ENCODE results near the gene TMEM131L. TPM values are rescaled to one million over a fixed set of nuclear protein-coding genes. Genes with fewer than 3 reads are reported as not detected.
A peak's percentile ranks its signal among the peaks of the same experiment; 100 is the strongest.
"Not testable (repeated sequence)": the region's sequence is repeated elsewhere in the genome, so short reads cannot be mapped to it uniquely, and the experiment has no call there.

Gene TMEM131L
- total RNA-seq, 2 experiments from 2014 or later = 45.8 to 45.9 TPM

GRCh38 chr4:153465615-153466080 lies 512 bp upstream of the TMEM131L start:
- ChIA-PET CTCF (interaction anchor here (0.8 to 2.7 kb wide), 20 partner anchors 13 to 178 kb away, joined by 3 to 13 read pairs (median 4); partner anchors contain the start of gene MND1), POLR2A (interaction anchor here (0.7 to 2.2 kb wide), 4 partner anchors 23 to 150 kb away, joined by 3 to 12 read pairs (median 4); no protein-coding TSS in a partner anchor)
- intact Hi-C loops (cut with DNase I, micrococcal nuclease) = loop anchor here (1.0 to 10.0 kb wide), 10 partner anchors 15 to 313 kb away; partner anchors contain the start of gene MND1 (in 1 of the 2)
- H3K27me3 Mint-ChIP-seq = no peaks in the 10 kb centered on the region
- peak overlapping the region; percentile 94 for H3K4me3 Mint-ChIP-seq
- H3K4me1 Mint-ChIP-seq = peaks cover 24% of the 10 kb centered on the region
- peak; percentile 63 for DNase-seq
- H3K9me3 Mint-ChIP-seq (ENCODE audit: low read depth) = no peaks in the 10 kb centered on the region
- peak overlapping the region; percentile 67 for H3K27ac Mint-ChIP-seq
- peaks cover 28% of the 10 kb centered on the region for H3K36me3 Mint-ChIP-seq (ENCODE audit: low read depth)
- ATAC-seq = peak; percentile 12

- Mint-ChIP-seq H3K36me3 (ENCODE audit: low read depth) (peaks cover 44% of the 10 kb centered on the region), H3K4me3 (peak overlapping the region; percentile 94), H3K27ac (peak overlapping the region; percentile 86), H3K4me1 (peaks cover 40% of the 10 kb centered on the region), H3K9me3 (ENCODE audit: low read depth) (peaks cover 2% of the 10 kb centered on the region), H3K27me3 (no peaks in the 10 kb centered on the region)
- intact Hi-C loops (cut with DNase I, micrococcal nuclease) = loop anchor here (1.0 to 10.0 kb wide), 9 partner anchors 21 to 314 kb away; partner anchors contain the start of gene MND1 (in 1 of the 2)
- peak; percentile 3 for ATAC-seq
- DNase-seq = peak; percentile 67
- ChIA-PET POLR2A (interaction anchor here (0.6 to 2.2 kb wide), 8 partner anchors 18 to 105 kb away, joined by 3 to 12 read pairs (median 3); no protein-coding TSS in a partner anchor), CTCF (interaction anchor here (0.6 to 2.7 kb wide), 22 partner anchors 13 to 122 kb away, joined by 3 to 13 read pairs (median 4); partner anchors contain the start of gene MND1)
These were observed 1.1 kb downstream of the TMEM131L start for GRCh38 chr4:153466949-153467896.

GRCh38 chr4:153467897-153468262 lies 1.7 kb downstream of the TMEM131L start:
- no peak for DNase-seq
- peaks cover 2% of the 10 kb centered on the region for H3K9me3 Mint-ChIP-seq (ENCODE audit: low read depth)
- POLR2A ChIA-PET = interaction anchor here (0.6 to 2.2 kb wide), 7 partner anchors 18 to 104 kb away, joined by 3 to 12 read pairs (median 3); no protein-coding TSS in a partner anchor
- ATAC-seq = no peak
- peak overlapping the region; percentile 94 for H3K4me3 Mint-ChIP-seq
- no peaks in the 10 kb centered on the region for H3K27me3 Mint-ChIP-seq
- intact Hi-C loops (cut with DNase I, micrococcal nuclease) = loop anchor here (1.0 to 10.0 kb wide), 5 partner anchors 35 to 315 kb away; partner anchors contain the start of gene MND1 (in 1 of the 2)
- peaks cover 46% of the 10 kb centered on the region for H3K4me1 Mint-ChIP-seq
- peak overlapping the region; percentile 86 for H3K27ac Mint-ChIP-seq
- CTCF ChIA-PET = interaction anchor here (0.6 to 2.7 kb wide), 15 partner anchors 15 to 122 kb away, joined by 3 to 13 read pairs (median 4); no protein-coding TSS in a partner anchor
- peaks cover 49% of the 10 kb centered on the region for H3K36me3 Mint-ChIP-seq (ENCODE audit: low read depth)

GRCh38 chr4:153468587-153468986 lies 2.4 kb downstream of the TMEM131L start:
- intact Hi-C loops (cut with DNase I, micrococcal nuclease) = loop anchor here in 1 of 2 experiments (2.0 to 10.0 kb wide), 3 partner anchors 54 to 124 kb away; partner anchors contain the start of gene MND1
- Mint-ChIP-seq H3K27ac (peak overlapping the region; percentile 91), H3K9me3 (ENCODE audit: low read depth) (peaks cover 2% of the 10 kb centered on the region), H3K4me3 (peak overlapping the region; percentile 94), H3K4me1 (peaks cover 54% of the 10 kb centered on the region), H3K27me3 (no peaks in the 10 kb centered on the region), H3K36me3 (ENCODE audit: low read depth) (peaks cover 54% of the 10 kb centered on the region)
- ATAC-seq = peak; percentile 12
- peak; percentile 60 for DNase-seq
- CTCF ChIA-PET = interaction anchor here (0.6 to 2.4 kb wide), 9 partner anchors 12 to 123 kb away, joined by 3 to 13 read pairs (median 4); no protein-coding TSS in a partner anchor
- POLR2A ChIA-PET = interaction anchor here (0.6 to 1.9 kb wide), 3 partner anchors 29 to 56 kb away, joined by 3 to 5 read pairs (median 4); no protein-coding TSS in a partner anchor

GRCh38 chr4:153469031-153469430 lies 2.9 kb downstream of the TMEM131L start:
- ATAC-seq (no peak), DNase-seq (no peak)
- no peaks in the 10 kb centered on the region for H3K27me3 Mint-ChIP-seq
- H3K36me3 Mint-ChIP-seq (ENCODE audit: low read depth) = peaks cover 58% of the 10 kb centered on the region
- H3K4me3 Mint-ChIP-seq = peak overlapping the region; percentile 94
- ChIA-PET POLR2A (interaction anchor here (0.6 to 1.6 kb wide), 4 partner anchors 19 to 33 kb away, joined by 3 to 6 read pairs (median 4); no protein-coding TSS in a partner anchor), CTCF (interaction anchor here (0.6 to 2.4 kb wide), 8 partner anchors 12 to 105 kb away, joined by 3 to 13 read pairs (median 4); no protein-coding TSS in a partner anchor)
- H3K27ac Mint-ChIP-seq = peak overlapping the region; percentile 91
- intact Hi-C loops (cut with DNase I, micrococcal nuclease) = loop anchor here in 1 of 2 experiments (2.0 to 10.0 kb wide), 3 partner anchors 54 to 124 kb away; partner anchors contain the start of gene MND1
- H3K9me3 Mint-ChIP-seq (ENCODE audit: low read depth) = peaks cover 2% of the 10 kb centered on the region
- peaks cover 58% of the 10 kb centered on the region for H3K4me1 Mint-ChIP-seq

GRCh38 chr4:153471071-153471697 lies 5.0 kb downstream of the TMEM131L start:
- Mint-ChIP-seq H3K4me3 (peak overlapping the region; percentile 94), H3K4me1 (peaks cover 61% of the 10 kb centered on the region), H3K36me3 (ENCODE audit: low read depth) (peaks cover 77% of the 10 kb centered on the region), H3K27ac (peak overlapping the region; percentile 90)
- DNase-seq = peak; percentile 60
- POLR2A ChIA-PET; ATAC-seq; H3K9me3 Mint-ChIP-seq (ENCODE audit: low read depth); H3K27me3 Mint-ChIP-seq: not testable (repeated sequence)
- CTCF ChIA-PET = interaction anchor here (0.6 to 2.0 kb wide), 3 partner anchors 10 to 223 kb away, joined by 3 to 7 read pairs (median 3); no protein-coding TSS in a partner anchor
- intact Hi-C loops (cut with DNase I, micrococcal nuclease) = loop anchor here (1.0 kb wide), 2 partner anchors 17 to 58 kb away; no protein-coding TSS in a partner anchor

- intact Hi-C loops (cut with DNase I, micrococcal nuclease) = loop anchor here (1.0 kb wide), 2 partner anchors 17 to 58 kb away; no protein-coding TSS in a partner anchor
- Mint-ChIP-seq H3K27me3 (no peaks in the 10 kb centered on the region), H3K4me1 (peaks cover 66% of the 10 kb centered on the region), H3K27ac (peak overlapping the region; percentile 90), H3K36me3 (ENCODE audit: low read depth) (peaks cover 77% of the 10 kb centered on the region), H3K9me3 (ENCODE audit: low read depth) (peaks cover 2% of the 10 kb centered on the region), H3K4me3 (peak overlapping the region; percentile 94)
- peak; percentile 71 for DNase-seq
- ChIA-PET POLR2A (no interaction called here), CTCF (interaction anchor here (0.6 to 1.5 kb wide), 4 partner anchors 9 to 224 kb away, joined by 3 to 4 read pairs (median 3); no protein-coding TSS in a partner anchor)
- ATAC-seq = peak; percentile 61
These were observed 5.5 kb downstream of the TMEM131L start for GRCh38 chr4:153471698-153472093.

- DNase-seq (no peak), ATAC-seq (peak; percentile 2)
- intact Hi-C loops (cut with DNase I, micrococcal nuclease) = no loop called here
- H3K27me3 Mint-ChIP-seq = no peaks in the 10 kb centered on the region
- POLR2A ChIA-PET = no interaction called here
- H3K4me1 Mint-ChIP-seq = peaks cover 73% of the 10 kb centered on the region
- H3K9me3 Mint-ChIP-seq (ENCODE audit: low read depth) = peaks cover 2% of the 10 kb centered on the region
- CTCF ChIA-PET = interaction anchor here (0.7 to 1.5 kb wide), 4 partner anchors 9 to 101 kb away, joined by 3 to 4 read pairs (median 3); no protein-coding TSS in a partner anchor
- peak overlapping the region; percentile 90 for H3K27ac Mint-ChIP-seq
- H3K36me3 Mint-ChIP-seq (ENCODE audit: low read depth) = peaks cover 80% of the 10 kb centered on the region
- peak overlapping the region; percentile 94 for H3K4me3 Mint-ChIP-seq
These were observed 6.2 kb downstream of the TMEM131L start for GRCh38 chr4:153472122-153473037.

- POLR2A ChIA-PET = interaction anchor here (1.5 kb wide), 1 partner anchor 48 kb away, joined by 3 read pairs; no protein-coding TSS in a partner anchor
- no peak overlapping the region for H3K4me3 Mint-ChIP-seq
- intact Hi-C loops (cut with DNase I, micrococcal nuclease) = no loop called here
These were observed 8.1 kb downstream of the TMEM131L start for GRCh38 chr4:153474251-153474650.

More at GRCh38 chr4:153474251-153474650, 8.1 kb downstream of the TMEM131L start:
- Mint-ChIP-seq H3K36me3 (ENCODE audit: low read depth) (peaks cover 80% of the 10 kb centered on the region), H3K27ac (peak overlapping the region; percentile 34), H3K27me3 (no peaks in the 10 kb centered on the region), H3K9me3 (ENCODE audit: low read depth) (peaks cover 2% of the 10 kb centered on the region), H3K4me1 (peaks cover 86% of the 10 kb centered on the region)
- ATAC-seq (no peak), DNase-seq (no peak)
- CTCF ChIA-PET = interaction anchor here (0.9 to 1.5 kb wide), 2 partner anchors 18 to 69 kb away, joined by 3 to 6 read pairs; no protein-coding TSS in a partner anchor
